Bronchial epithelial cell (primary cell): ENCODE data around the gene COL4A1. TPM values are rescaled to one million over a fixed set of nuclear protein-coding genes. Genes with fewer than 3 reads are reported as not detected.
A peak's percentile ranks its signal among the peaks of the same experiment; 100 is the strongest.

Experiments used
- DNase-seq: peaks from one replicate; pipeline ENCODE4 v3.0.0-alpha.2; 2010; ENCODE audit warnings: low read depth
- FAIRE-seq: peaks from 2 replicates; lab custom pipeline; 2011; peaks lifted over from hg19 to GRCh38; lab: Jason Lieb, UNC
- H3K27me3 ChIP-seq: 2 replicates; pipeline ENCODE4 v1.5.1; 2011; ENCODE audit warnings: low read length; ENCODE audit not compliant: control insufficient read depth, insufficient read depth
- H3K36me3 ChIP-seq: 2 replicates; pipeline ENCODE4 v1.5.1; 2011; ENCODE audit warnings: low read length; ENCODE audit not compliant: control insufficient read depth, insufficient read depth
- H3K4me3 ChIP-seq: 2 replicates; pipeline ENCODE4 v1.5.1; 2011; ENCODE audit warnings: mild to moderate bottlenecking, low read depth, low read length, control low read depth
- CTCF ChIP-seq: IDR thresholded peaks from 2 replicates; pipeline ENCODE4 v1.5.1; 2011; ENCODE audit warnings: mild to moderate bottlenecking, moderate library complexity, low read length, control low read depth, inconsistent platforms; ENCODE audit not compliant: insufficient read depth, severe bottlenecking
- total RNA-seq: library from RNA; depleted of rRNA; stranded (reverse); fragments of >200 nt; gene quantifications from 2 replicates; pipeline ENCODE4 v1.2.1, GENCODE V29; 2014

Gene COL4A1
- total RNA-seq, 1 donor from 2014 or later, result 7.4 TPM

- DNase-seq, result peak; percentile 32
- Histone ChIP-seq H3K27me3 (no peaks in the 10 kb centered on the region), H3K36me3 (no peaks in the 10 kb centered on the region), H3K4me3 (peak overlapping the region; percentile 57)
- no peak for TF ChIP-seq CTCF
- no peak for FAIRE-seq
These were observed 1.1 kb upstream of the COL4A1 start for GRCh38 chr13:110307767-110308655.

DNA sequence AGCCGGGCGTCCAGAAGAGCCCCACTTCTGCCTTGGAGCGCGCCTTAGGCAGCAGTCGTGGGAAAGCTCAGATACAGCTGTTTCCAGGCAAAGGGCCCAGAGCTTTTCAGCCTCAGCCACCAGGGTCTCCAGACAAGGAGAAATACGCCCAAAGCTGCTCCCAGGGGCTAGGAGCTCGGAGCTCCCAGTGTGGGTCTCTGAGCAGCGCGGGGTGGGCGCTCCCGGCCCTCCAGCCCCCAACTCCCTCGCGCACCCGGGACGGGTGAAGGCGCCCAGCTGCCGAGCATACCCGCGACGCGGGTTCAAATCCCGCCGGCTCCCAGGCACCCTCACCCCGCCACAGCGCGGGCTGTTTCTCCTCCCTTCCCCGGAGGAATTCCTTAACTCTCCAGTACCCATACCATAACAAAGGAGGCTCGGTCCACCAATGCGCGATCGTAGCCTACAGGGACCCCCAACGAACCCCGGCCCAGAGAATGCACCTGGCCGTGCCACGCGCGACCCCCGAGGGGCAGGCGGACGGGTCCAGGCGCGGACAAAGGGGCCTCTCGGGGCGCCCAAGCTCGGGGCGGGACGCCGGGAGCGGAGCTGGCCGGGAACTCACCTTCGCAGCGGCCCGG is 507 bp downstream of the COL4A1 start:
- no peak for DNase-seq
- Histone ChIP-seq H3K36me3 (no peaks in the 10 kb centered on the region), H3K27me3 (no peaks in the 10 kb centered on the region), H3K4me3 (peak overlapping the region; percentile 57)
- no peak for FAIRE-seq
- no peak for TF ChIP-seq CTCF

GRCh38 chr13:110305949-110306339 is 1.0 kb downstream of the COL4A1 start:
- FAIRE-seq, result no peak
- no peak for TF ChIP-seq CTCF
- no peaks in the 10 kb centered on the region for H3K27me3 ChIP-seq
- DNase-seq, result no peak
- no peaks in the 10 kb centered on the region for H3K36me3 ChIP-seq
- peak overlapping the region; percentile 57 for H3K4me3 ChIP-seq

- DNase-seq (no peak), FAIRE-seq (no peak)
- TF ChIP-seq CTCF, result no peak
- H3K4me3 ChIP-seq, result no peak overlapping the region
- no peaks in the 10 kb centered on the region for H3K36me3 ChIP-seq
- no peaks in the 10 kb centered on the region for H3K27me3 ChIP-seq
These were observed 1.4 kb downstream of the COL4A1 start for GRCh38 chr13:110305544-110305943.

DNA sequence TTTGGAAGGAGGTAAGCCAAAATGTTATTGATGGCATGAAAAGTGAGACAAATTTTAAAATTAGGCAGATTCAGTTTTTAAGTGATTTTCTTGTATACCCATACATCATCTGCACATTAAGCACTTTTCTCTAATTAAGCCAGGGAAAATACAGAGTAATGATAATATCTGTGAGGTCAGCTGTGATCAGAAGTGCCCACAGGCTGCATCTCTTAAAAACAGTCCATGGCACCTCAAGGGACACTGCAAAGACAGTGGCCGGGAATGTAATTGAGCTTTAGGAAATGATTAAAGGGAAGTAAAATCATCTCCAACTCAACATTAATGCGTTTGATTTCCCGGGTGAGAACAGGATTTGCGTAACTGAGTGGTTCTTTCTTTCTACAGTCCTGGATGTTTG is 2.0 kb downstream of the COL4A1 start:
- TF ChIP-seq CTCF, result no peak
- Histone ChIP-seq H3K27me3 (no peaks in the 10 kb centered on the region), H3K4me3 (no peak overlapping the region), H3K36me3 (no peaks in the 10 kb centered on the region)
- FAIRE-seq, result no peak
- DNase-seq, result no peak
